RWPE2 (cell line): Measurements from ENCODE around the gene PODNL1.

Experiments
- ATAC-seq: fragments of 200-7000 bp; cut with Tn5 transposase; 3 replicates; pipeline ENCODE4 v1.9.1; 2021; ENCODE audit warnings: low read depth
- DNase-seq: peaks from one replicate; pipeline ENCODE4 v3.0.0-alpha.2; 2020; ENCODE audit warnings: low spot score
- H3K27ac ChIP-seq: fragments of 450-650 bp; 2 replicates; pipeline ENCODE4 v1.5.1; 2017; ENCODE audit warnings: mild to moderate bottlenecking; ENCODE audit not compliant: poor library complexity, severe bottlenecking
- H3K27me3 ChIP-seq: fragments of 250-450 bp; sonication (Bioruptor Pico); 2 replicates; pipeline ENCODE4 v1.5.1; 2021; ENCODE audit warnings: mild to moderate bottlenecking, moderate library complexity; ENCODE audit not compliant: insufficient read depth, poor library complexity, severe bottlenecking
- H3K36me3 ChIP-seq: fragments of 250-450 bp; sonication (Bioruptor Pico); 2 replicates; pipeline ENCODE4 v1.5.1; 2020; ENCODE audit warnings: low read depth, mild to moderate bottlenecking, moderate library complexity
- H3K4me1 ChIP-seq: fragments of 250-450 bp; sonication (Bioruptor Pico); 2 replicates; pipeline ENCODE4 v1.5.1; 2021; ENCODE audit warnings: mild to moderate bottlenecking, moderate library complexity; ENCODE audit not compliant: insufficient read depth, poor library complexity, severe bottlenecking
- H3K4me3 ChIP-seq: fragments of 250-450 bp; sonication (Bioruptor Pico); 2 replicates; pipeline ENCODE4 v1.5.1; 2021; ENCODE audit warnings: mild to moderate bottlenecking, moderate library complexity; ENCODE audit not compliant: severe bottlenecking
- H3K9me3 ChIP-seq: fragments of 250-450 bp; sonication (Bioruptor Pico); 2 replicates; pipeline ENCODE4 v1.5.1; 2021; ENCODE audit warnings: mild to moderate bottlenecking, moderate library complexity; ENCODE audit not compliant: severe bottlenecking
- TF ChIP-seq, protein P1 (sequence below): fragments of 450-650 bp; IDR thresholded peaks from one replicate; pipeline ENCODE4 v1.5.1; 2017; ENCODE audit warnings: mild to moderate bottlenecking, moderate library complexity; ENCODE audit not compliant: poor library complexity, severe bottlenecking

The PODNL1 gene

DNA sequence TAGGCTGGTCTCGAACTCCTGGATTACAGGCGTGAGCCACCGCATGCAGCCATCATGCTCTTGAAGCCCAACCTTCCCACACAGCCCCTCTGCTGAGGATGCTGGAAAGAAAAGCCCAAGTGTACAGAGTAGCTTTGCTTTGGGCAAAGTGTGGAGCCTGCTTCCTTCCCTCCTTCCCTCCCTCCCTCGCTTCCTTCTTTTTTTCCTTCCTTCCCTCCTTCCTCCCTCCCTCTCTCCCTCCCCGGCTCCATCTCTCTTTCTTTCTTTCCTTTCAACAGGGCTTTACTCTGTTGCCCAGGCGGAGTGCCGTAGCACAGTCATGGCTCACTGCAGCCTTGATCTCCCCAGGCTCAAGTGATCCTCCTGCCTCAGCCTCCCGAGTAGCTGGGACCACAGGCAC is 29.5 kb downstream of the PODNL1 start:
- Histone ChIP-seq H3K4me3 (no peak overlapping the region), H3K9me3 (no peaks in the 10 kb centered on the region), H3K4me1 (no peaks in the 10 kb centered on the region), H3K27me3 (no peaks in the 10 kb centered on the region), H3K27ac (no peak overlapping the region), H3K36me3 (peaks cover 34% of the 10 kb centered on the region)
- DNase-seq (no peak), ATAC-seq (no peak)
- TF ChIP-seq, protein P1, sequence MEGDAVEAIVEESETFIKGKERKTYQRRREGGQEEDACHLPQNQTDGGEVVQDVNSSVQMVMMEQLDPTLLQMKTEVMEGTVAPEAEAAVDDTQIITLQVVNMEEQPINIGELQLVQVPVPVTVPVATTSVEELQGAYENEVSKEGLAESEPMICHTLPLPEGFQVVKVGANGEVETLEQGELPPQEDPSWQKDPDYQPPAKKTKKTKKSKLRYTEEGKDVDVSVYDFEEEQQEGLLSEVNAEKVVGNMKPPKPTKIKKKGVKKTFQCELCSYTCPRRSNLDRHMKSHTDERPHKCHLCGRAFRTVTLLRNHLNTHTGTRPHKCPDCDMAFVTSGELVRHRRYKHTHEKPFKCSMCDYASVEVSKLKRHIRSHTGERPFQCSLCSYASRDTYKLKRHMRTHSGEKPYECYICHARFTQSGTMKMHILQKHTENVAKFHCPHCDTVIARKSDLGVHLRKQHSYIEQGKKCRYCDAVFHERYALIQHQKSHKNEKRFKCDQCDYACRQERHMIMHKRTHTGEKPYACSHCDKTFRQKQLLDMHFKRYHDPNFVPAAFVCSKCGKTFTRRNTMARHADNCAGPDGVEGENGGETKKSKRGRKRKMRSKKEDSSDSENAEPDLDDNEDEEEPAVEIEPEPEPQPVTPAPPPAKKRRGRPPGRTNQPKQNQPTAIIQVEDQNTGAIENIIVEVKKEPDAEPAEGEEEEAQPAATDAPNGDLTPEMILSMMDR = no peak

DNA sequence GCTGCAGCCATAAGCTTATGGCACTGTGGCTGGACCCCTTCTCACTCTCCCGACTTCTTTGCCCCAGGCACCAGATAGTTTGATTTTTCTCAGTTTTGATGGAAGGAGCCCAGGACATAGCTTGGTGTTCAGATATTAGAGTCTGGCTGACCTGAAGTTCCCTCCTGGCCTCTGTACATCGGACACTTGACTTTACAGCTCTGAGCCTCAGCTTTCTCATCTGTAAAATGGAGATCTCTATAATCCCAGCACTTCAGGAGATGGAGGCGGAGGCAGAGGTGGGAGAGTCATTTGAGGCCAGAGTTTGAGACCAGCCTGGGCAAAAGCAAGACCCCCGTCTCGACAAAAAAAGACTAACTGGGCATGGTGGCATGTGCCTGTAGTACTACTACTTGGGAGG is 31.3 kb downstream of the PODNL1 start:
- H3K4me3 ChIP-seq = peak overlapping the region; percentile 62
- no peaks in the 10 kb centered on the region for H3K4me1 ChIP-seq
- no peaks in the 10 kb centered on the region for H3K27me3 ChIP-seq
- H3K9me3 ChIP-seq = no peaks in the 10 kb centered on the region
- no peak for ATAC-seq
- peak overlapping the region; percentile 43 for H3K27ac ChIP-seq
- peaks cover 16% of the 10 kb centered on the region for H3K36me3 ChIP-seq
- DNase-seq = no peak
- TF ChIP-seq, protein P1 = no peak

DNA sequence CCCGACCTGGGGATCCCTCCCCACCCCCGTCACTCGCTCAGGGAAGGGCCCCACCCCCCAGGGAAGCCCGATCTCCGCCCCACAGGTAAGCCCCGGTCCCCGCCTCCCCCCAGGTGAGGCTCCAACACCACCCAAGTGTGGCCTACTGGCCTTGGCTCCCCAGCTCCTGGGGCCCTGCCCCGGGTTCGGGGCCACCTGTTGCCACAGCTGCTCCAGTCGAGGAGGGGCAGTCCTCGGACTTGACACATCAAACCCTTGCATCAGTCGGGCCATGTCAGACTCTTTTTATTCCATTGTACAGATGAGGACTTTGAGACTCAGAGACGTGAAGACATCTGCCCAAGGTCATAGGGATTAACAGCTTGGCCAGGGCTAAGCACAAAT is 31.7 kb downstream of the PODNL1 start:
- peaks cover 14% of the 10 kb centered on the region for H3K36me3 ChIP-seq
- H3K27me3 ChIP-seq = no peaks in the 10 kb centered on the region
- H3K4me3 ChIP-seq = peak overlapping the region; percentile 62
- no peaks in the 10 kb centered on the region for H3K9me3 ChIP-seq
- peak overlapping the region; percentile 43 for H3K27ac ChIP-seq
- no peaks in the 10 kb centered on the region for H3K4me1 ChIP-seq
- TF ChIP-seq, protein P1 = no peak
- ATAC-seq = peak; percentile 62
- no peak for DNase-seq

DNA sequence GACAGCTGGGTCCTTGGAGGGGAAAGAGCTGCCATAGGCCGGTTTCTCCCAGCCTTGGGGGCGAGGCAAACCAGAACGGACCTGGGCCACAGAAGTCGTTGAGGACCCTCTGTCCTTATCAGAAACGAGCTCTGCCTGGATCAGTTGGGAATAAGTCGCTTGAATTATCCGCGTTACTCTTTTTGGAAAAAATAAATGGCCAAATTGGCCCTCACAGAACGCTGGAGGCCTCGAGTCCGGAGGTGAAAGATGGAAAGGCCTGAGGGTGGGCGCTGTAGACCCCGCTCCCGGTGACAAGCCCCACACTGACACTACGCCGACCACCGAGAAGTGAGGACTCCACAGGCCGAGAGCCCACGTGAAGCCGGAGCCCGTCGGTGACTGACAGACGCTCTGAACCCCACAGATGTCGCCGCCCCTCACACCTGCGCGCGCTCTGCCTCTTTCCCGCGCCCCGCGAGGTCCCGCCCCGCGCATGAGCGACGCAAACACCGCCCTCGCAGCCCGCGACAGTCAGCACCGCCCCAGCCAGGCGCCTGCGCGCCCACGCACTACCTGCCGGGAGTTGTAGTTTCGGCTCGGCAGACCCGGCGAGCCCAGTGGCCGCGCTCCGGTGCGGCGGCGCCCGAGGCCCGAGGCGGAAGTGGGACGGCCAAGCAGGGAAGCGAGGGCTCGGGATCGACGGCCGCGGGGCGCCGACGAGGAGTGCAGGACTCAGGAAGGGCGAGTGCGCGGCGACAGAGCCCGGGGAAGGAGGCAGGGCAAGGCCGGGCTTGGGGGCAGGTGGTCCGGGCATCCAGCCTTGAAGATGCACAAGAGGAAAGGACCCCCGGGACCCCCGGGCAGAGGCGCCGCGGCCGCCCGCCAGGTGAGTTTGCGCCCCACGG is 32.3 kb downstream of the PODNL1 start, which contains the start of the genes BRME1 and CC2D1A:
TSS of gene BRME1 (minus strand) at position 484 of the 887 bp plus-strand sequence. CDS start 1,225 bp downstream, outside the sequence.
TSS of gene CC2D1A (plus strand) at position 568 of the 887 bp plus-strand sequence. CDS start at position 809, 241 bp downstream.
- Histone ChIP-seq H3K4me1 (no peaks in the 10 kb centered on the region), H3K36me3 (peaks cover 11% of the 10 kb centered on the region), H3K27ac (peak within 1 kb of the TSS; percentile 43), H3K4me3 (peak within 1 kb of the TSS; percentile 62), H3K9me3 (no peaks in the 10 kb centered on the region), H3K27me3 (no peaks in the 10 kb centered on the region)
- TF ChIP-seq, protein P1 = no peak
- peak; percentile 91 for DNase-seq
- ATAC-seq = peak; percentile 98
